WTC11 (cell line): ENCODE data around the gene MAS1L.

Experiments used
- CTCF ChIP-seq: fragments of 200-600 bp; IDR thresholded peaks from 2 replicates; pipeline ENCODE4 v1.8.0; 2022; ENCODE audit warnings: antibody characterized with exemption
- EMX1 ChIP-seq: fragments of 250-450 bp; sonication (Bioruptor Pico); IDR thresholded peaks from 2 replicates; pipeline ENCODE4 v1.8.0; 2021; ENCODE audit warnings: mild to moderate bottlenecking
- FOXK1 ChIP-seq: sonication (generic); formaldehyde crosslinking; IDR thresholded peaks from 2 replicates; pipeline ENCODE4 v1.8.0; 2022; ENCODE audit warnings: mild to moderate bottlenecking, moderate library complexity, missing genetic modification reagents
- MAX ChIP-seq: sonication (generic); formaldehyde crosslinking; IDR thresholded peaks from 2 replicates; pipeline ENCODE4 v1.8.0; 2022; ENCODE audit warnings: mild to moderate bottlenecking, missing genetic modification reagents
- NR2C2 ChIP-seq: sonication (generic); formaldehyde crosslinking; IDR thresholded peaks from 2 replicates; pipeline ENCODE4 v1.8.0; 2022; ENCODE audit warnings: mild to moderate bottlenecking, missing genetic modification reagents
- USF2 ChIP-seq: sonication (generic); formaldehyde crosslinking; IDR thresholded peaks from 2 replicates; pipeline ENCODE4 v1.8.1; 2023; ENCODE audit warnings: mild to moderate bottlenecking, missing genetic modification reagents, moderate library complexity
- TF ChIP-seq, protein P1 (sequence below): sonication (generic); formaldehyde crosslinking; IDR thresholded peaks from 2 replicates; pipeline ENCODE4 v1.8.1; 2022; ENCODE audit warnings: low read depth, missing genetic modification reagents, borderline replicate concordance
- TF ChIP-seq, protein P2 (sequence below): fragments of 250-450 bp; sonication (Bioruptor Pico); IDR thresholded peaks from 2 replicates; pipeline ENCODE4 v1.9.0; 2021; ENCODE audit warnings: mild to moderate bottlenecking

GRCh38 chr6:29483735-29484134, 4.0 kb downstream of the MAS1L start:
- TF ChIP-seq CTCF = no peak
- TF ChIP-seq MAX (CRISPR knock-in tag) = no peak
- TF ChIP-seq, protein P1, sequence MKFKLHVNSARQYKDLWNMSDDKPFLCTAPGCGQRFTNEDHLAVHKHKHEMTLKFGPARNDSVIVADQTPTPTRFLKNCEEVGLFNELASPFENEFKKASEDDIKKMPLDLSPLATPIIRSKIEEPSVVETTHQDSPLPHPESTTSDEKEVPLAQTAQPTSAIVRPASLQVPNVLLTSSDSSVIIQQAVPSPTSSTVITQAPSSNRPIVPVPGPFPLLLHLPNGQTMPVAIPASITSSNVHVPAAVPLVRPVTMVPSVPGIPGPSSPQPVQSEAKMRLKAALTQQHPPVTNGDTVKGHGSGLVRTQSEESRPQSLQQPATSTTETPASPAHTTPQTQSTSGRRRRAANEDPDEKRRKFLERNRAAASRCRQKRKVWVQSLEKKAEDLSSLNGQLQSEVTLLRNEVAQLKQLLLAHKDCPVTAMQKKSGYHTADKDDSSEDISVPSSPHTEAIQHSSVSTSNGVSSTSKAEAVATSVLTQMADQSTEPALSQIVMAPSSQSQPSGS (CRISPR knock-in tag) = no peak
- TF ChIP-seq NR2C2 (CRISPR knock-in tag) = no peak
- TF ChIP-seq USF2 (CRISPR knock-in tag) = no peak
- TF ChIP-seq EMX1 = no peak
- TF ChIP-seq, protein P2, sequence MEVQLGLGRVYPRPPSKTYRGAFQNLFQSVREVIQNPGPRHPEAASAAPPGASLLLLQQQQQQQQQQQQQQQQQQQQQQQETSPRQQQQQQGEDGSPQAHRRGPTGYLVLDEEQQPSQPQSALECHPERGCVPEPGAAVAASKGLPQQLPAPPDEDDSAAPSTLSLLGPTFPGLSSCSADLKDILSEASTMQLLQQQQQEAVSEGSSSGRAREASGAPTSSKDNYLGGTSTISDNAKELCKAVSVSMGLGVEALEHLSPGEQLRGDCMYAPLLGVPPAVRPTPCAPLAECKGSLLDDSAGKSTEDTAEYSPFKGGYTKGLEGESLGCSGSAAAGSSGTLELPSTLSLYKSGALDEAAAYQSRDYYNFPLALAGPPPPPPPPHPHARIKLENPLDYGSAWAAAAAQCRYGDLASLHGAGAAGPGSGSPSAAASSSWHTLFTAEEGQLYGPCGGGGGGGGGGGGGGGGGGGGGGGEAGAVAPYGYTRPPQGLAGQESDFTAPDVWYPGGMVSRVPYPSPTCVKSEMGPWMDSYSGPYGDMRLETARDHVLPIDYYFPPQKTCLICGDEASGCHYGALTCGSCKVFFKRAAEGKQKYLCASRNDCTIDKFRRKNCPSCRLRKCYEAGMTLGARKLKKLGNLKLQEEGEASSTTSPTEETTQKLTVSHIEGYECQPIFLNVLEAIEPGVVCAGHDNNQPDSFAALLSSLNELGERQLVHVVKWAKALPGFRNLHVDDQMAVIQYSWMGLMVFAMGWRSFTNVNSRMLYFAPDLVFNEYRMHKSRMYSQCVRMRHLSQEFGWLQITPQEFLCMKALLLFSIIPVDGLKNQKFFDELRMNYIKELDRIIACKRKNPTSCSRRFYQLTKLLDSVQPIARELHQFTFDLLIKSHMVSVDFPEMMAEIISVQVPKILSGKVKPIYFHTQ (CRISPR knock-in tag) = no peak
- TF ChIP-seq FOXK1 = no peak
